Measurements from ENCODE around the gene TNFRSF1A. TPM values are rescaled to one million over a fixed set of nuclear protein-coding genes. Genes with fewer than 3 reads are reported as not detected.
A peak's percentile ranks its signal among the peaks of the same experiment; 100 is the strongest.

TNFRSF1A gene
- total and polyA plus RNA-seq, 4 donors: 36.9 to 144 (median 88.4) TPM

- no peak for TF ChIP-seq EGR1 (IDR thresholded peaks at IDR 0.05; ENCODE audit: low read depth in 2 of 2)
- peak; percentile 58 to 79 for TF ChIP-seq RXRA (IDR thresholded peaks at IDR 0.05)
- TF ChIP-seq HNF4A (conservative IDR thresholded peaks at IDR 0.05): peak in 1 of 2 donors; percentile 18
- TF ChIP-seq NR2F2 (IDR thresholded peaks at IDR 0.05): peak; percentile 34
- DNase-seq (ENCODE audit: low spot score): no peak
- Histone ChIP-seq H3K4me1 (ENCODE audit: control insufficient read depth in 4 of 4, insufficient read depth in 4 of 4, low read length in 3 of 4) (peaks cover 13 to 50% (median 39%) of the 10 kb centered on the region in 4 donors), H3K4me3 (ENCODE audit: low read depth in 1 of 3, low read length in 3 of 3) (peak overlapping the region; percentile 57 to 76 (median 69)), H3K27ac (ENCODE audit: low read depth in 1 of 2, low read length in 2 of 2) (peak overlapping the region; percentile 92 to 94), H3K36me3 (ENCODE audit: control insufficient read depth in 4 of 4, insufficient read depth in 3 of 4, low read depth in 1 of 4, low read length in 3 of 4) (no peaks in the 10 kb centered on the region), H3K9ac (ENCODE audit: low read depth in 1 of 2, low read length in 2 of 2) (peak overlapping the region; percentile 52 to 93), H3K27me3 (ENCODE audit: control insufficient read depth in 4 of 4, insufficient read depth in 4 of 4, low read length in 3 of 4) (no peaks in the 10 kb centered on the region), H3K9me3 (ENCODE audit: control insufficient read depth in 4 of 4, low read length in 3 of 4) (no peaks in the 10 kb centered on the region)
- WGBS: 10% methylated on average over 15 of the region's 15 CpGs
These were observed 22.1 kb upstream of the TNFRSF1A start for GRCh38 chr12:6364044-6364374.

- peak; percentile 83 for DNase-seq (ENCODE audit: low spot score)
- no peaks in the 10 kb centered on the region for H3K27me3 ChIP-seq (ENCODE audit: control insufficient read depth in 4 of 4, insufficient read depth in 4 of 4, low read length in 3 of 4)
- WGBS: 2% methylated on average over 59 of the region's 59 CpGs
These were observed 21.6 kb upstream of the TNFRSF1A start for GRCh38 chr12:6363330-6364043.

More at GRCh38 chr12:6363330-6364043, 21.6 kb upstream of the TNFRSF1A start:
- Histone ChIP-seq H3K27ac (ENCODE audit: low read depth in 1 of 2, low read length in 2 of 2) (peak overlapping the region; percentile 92 to 94), H3K9ac (ENCODE audit: low read depth in 1 of 2, low read length in 2 of 2) (peak overlapping the region; percentile 60 to 93), H3K4me3 (ENCODE audit: low read depth in 1 of 3, low read length in 3 of 3) (peak overlapping the region; percentile 57 to 76 (median 69)), H3K36me3 (ENCODE audit: control insufficient read depth in 4 of 4, insufficient read depth in 3 of 4, low read depth in 1 of 4, low read length in 3 of 4) (no peaks in the 10 kb centered on the region), H3K9me3 (ENCODE audit: control insufficient read depth in 4 of 4, low read length in 3 of 4) (no peaks in the 10 kb centered on the region), H3K4me1 (ENCODE audit: control insufficient read depth in 4 of 4, insufficient read depth in 4 of 4, low read length in 3 of 4) (peaks cover 14 to 46% (median 35%) of the 10 kb centered on the region in 4 donors)
- peak; percentile 17 for TF ChIP-seq HNF4G (IDR thresholded peaks at IDR 0.05)
- TF ChIP-seq HNF4A (conservative IDR thresholded peaks at IDR 0.05): peak in 1 of 2 donors; percentile 36
- no peak for TF ChIP-seq CTCF (IDR thresholded peaks at IDR 0.05; ENCODE audit: low read depth, low read length, missing input control)
- TF ChIP-seq FOXA2 (IDR thresholded peaks at IDR 0.05): no peak
- TF ChIP-seq MAX (IDR thresholded peaks at IDR 0.05): peak; percentile 16
- peak; percentile 36 for TF ChIP-seq REST (IDR thresholded peaks at IDR 0.05)
- no peak for TF ChIP-seq RAD21 (IDR thresholded peaks at IDR 0.05)
- TF ChIP-seq YY1 (IDR thresholded peaks at IDR 0.05): peak; percentile 39
- TF ChIP-seq ATF3 (IDR thresholded peaks at IDR 0.05): no peak
- TF ChIP-seq GABPA (IDR thresholded peaks at IDR 0.05 in 1 of 2, conservative IDR thresholded peaks at IDR 0.05 in 1 of 2): no peak
- peak; percentile 59 for TF ChIP-seq SP1 (IDR thresholded peaks at IDR 0.05)
- no peak for TF ChIP-seq NR2F2 (IDR thresholded peaks at IDR 0.05)
- peak; percentile 61 for TF ChIP-seq TAF1 (conservative IDR thresholded peaks at IDR 0.05)
- no peak for TF ChIP-seq JUND (IDR thresholded peaks at IDR 0.05)
- no peak for TF ChIP-seq FOXA1 (IDR thresholded peaks at IDR 0.05)
- TF ChIP-seq EGR1 (IDR thresholded peaks at IDR 0.05; ENCODE audit: low read depth in 2 of 2): no peak
- no peak for TF ChIP-seq RXRA (IDR thresholded peaks at IDR 0.05)
- TF ChIP-seq ZBTB33 (IDR thresholded peaks at IDR 0.05): no peak

Data from liver (tissue), 9 donors.